Caco-2 (cell line): Measurements from ENCODE around the gene ERGIC1. TPM values are rescaled to one million over a fixed set of nuclear protein-coding genes. Genes with fewer than 3 reads are reported as not detected.

Source experiments
- BruUV-seq: library from RNA; stranded (reverse); fragments of 400-500 nt; replicated peaks from 2 replicates; lab custom pipeline; 2021; lab: Mats Ljungman, UMichigan
- CTCF ChIA-PET: fragments of 300-600 bp; sonication (Branson Sonifier 250); formaldehyde crosslinking; loops from one replicate; lab custom pipeline; 2022; ENCODE audit warnings: antibody characterized with exemption; lab: Charles Lee
- POLR2A ChIA-PET: fragments of 300-600 bp; sonication (Branson Sonifier 250); formaldehyde crosslinking; loops from one replicate; lab custom pipeline; 2022; ENCODE audit warnings: antibody characterized with exemption; lab: Charles Lee
- DNase-seq, 2 experiments: peaks; one replicate each; pipeline versions ENCODE4 v3.0.0 to v3.0.0-alpha.2; 2020 to 2022
- H3K27me3 ChIP-seq: replicated peaks from 2 replicates; pipeline ENCODE4 v1.6.0; 2011; ENCODE audit warnings: low read length; ENCODE audit not compliant: control insufficient read depth, insufficient read depth
- H3K36me3 ChIP-seq: 2 replicates; pipeline ENCODE4 v1.5.1; 2011; ENCODE audit warnings: low read length; ENCODE audit not compliant: control insufficient read depth, insufficient read depth
- H3K4me1 ChIP-seq: fragments of 250-450 bp; sonication (Bioruptor Pico); 2 replicates; pipeline ENCODE4 v1.5.1; 2020; ENCODE audit warnings: mild to moderate bottlenecking
- H3K4me3 ChIP-seq: 2 replicates; pipeline ENCODE4 v1.5.1; 2011; ENCODE audit warnings: low read depth, mild to moderate bottlenecking, control low read depth, low read length
- H3K9me3 ChIP-seq: fragments of 250-450 bp; sonication (Bioruptor Pico); 2 replicates; pipeline ENCODE4 v1.5.1; 2020; ENCODE audit warnings: mild to moderate bottlenecking, moderate library complexity
- H3K27ac Mint-ChIP-seq: one replicate; pipeline ENCODE4 v1.8.0; 2022; ENCODE audit warnings: mixed read lengths; ENCODE audit not compliant: unreplicated experiment
- H3K27me3 Mint-ChIP-seq: one replicate; pipeline ENCODE4 v1.8.0; 2022; ENCODE audit warnings: mixed read lengths; ENCODE audit not compliant: insufficient read depth, unreplicated experiment
- H3K36me3 Mint-ChIP-seq: one replicate; pipeline ENCODE4 v1.8.0; 2022; ENCODE audit warnings: mild to moderate bottlenecking, mixed read lengths; ENCODE audit not compliant: insufficient read depth, unreplicated experiment
- H3K4me1 Mint-ChIP-seq: one replicate; pipeline ENCODE4 v1.8.0; 2022; ENCODE audit warnings: low read depth, mixed read lengths; ENCODE audit not compliant: unreplicated experiment
- H3K4me3 Mint-ChIP-seq: one replicate; pipeline ENCODE4 v1.8.0; 2022; ENCODE audit warnings: mild to moderate bottlenecking, moderate library complexity, mixed read lengths; ENCODE audit not compliant: unreplicated experiment
- H3K9me3 Mint-ChIP-seq: one replicate; pipeline ENCODE4 v1.8.0; 2022; ENCODE audit warnings: mixed read lengths; ENCODE audit not compliant: unreplicated experiment
- intact Hi-C: fragments of 100-400 bp; cut with micrococcal nuclease; formaldehyde crosslinking; loops from one replicate; pipeline ENCODE4 v1.10.0; 2022; ENCODE audit not compliant: unreplicated experiment
- total RNA-seq: library from RNA; stranded (reverse); gene quantifications from 2 replicates; pipeline ENCODE4 v1.2.3, GENCODE V29; 2022
- TF ChIP-seq, protein P1 (sequence below), 2 experiments: fragments of 200-600 bp in 1 of 2; IDR thresholded peaks; 1 replicate in 1 of 2; 2 replicates in 1 of 2; pipeline versions ENCODE4 v1.5.1 to v1.8.0; 2011 to 2022; ENCODE audit warnings: antibody characterized with exemption in 1 of 2, control low read depth in 1 of 2, inconsistent platforms in 1 of 2, low read depth in 1 of 2, low read length in 1 of 2, mild to moderate bottlenecking in 1 of 2, moderate library complexity in 1 of 2; ENCODE audit not compliant: insufficient read depth in 1 of 2, severe bottlenecking in 1 of 2, unreplicated experiment in 1 of 2

Gene ERGIC1
- total RNA-seq, 1 experiment from 2014 or later: 161 TPM

DNA sequence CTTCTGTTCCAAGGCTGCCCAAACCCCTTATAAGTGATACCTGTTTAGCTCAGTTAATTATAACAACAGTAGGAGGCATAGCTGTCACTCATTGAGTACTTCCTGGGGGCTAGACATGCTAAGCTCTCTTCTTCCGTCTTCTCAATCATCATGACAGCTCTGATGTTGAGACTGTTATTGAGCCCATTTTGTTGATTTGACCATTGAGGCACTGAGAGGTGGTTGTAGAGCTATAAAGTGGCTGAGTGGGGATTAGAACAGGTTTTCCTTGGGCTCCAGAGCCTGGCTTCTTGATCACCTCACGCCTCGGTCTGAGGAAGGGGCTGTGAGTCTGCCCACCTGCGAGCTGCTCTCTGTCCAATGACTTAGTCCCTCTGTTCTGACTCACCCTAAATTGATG lies 99.2 kb downstream of the ERGIC1 start:
- BruUV-seq: no TSS peak
- no peaks in the 10 kb centered on the region; the same call in none of the 2 replicates for H3K36me3 ChIP-seq
- no peaks in the 10 kb centered on the region for H3K27me3 ChIP-seq
- intact Hi-C loops: no loop called here
- Mint-ChIP-seq H3K36me3 (peaks cover 51% of the 10 kb centered on the region), H3K27me3 (no peaks in the 10 kb centered on the region), H3K4me3 (no peak overlapping the region), H3K27ac (no peak overlapping the region), H3K9me3 (no peaks in the 10 kb centered on the region), H3K4me1 (no peaks in the 10 kb centered on the region)
- H3K4me3 ChIP-seq: no peak overlapping the region
- TF ChIP-seq, protein P1, sequence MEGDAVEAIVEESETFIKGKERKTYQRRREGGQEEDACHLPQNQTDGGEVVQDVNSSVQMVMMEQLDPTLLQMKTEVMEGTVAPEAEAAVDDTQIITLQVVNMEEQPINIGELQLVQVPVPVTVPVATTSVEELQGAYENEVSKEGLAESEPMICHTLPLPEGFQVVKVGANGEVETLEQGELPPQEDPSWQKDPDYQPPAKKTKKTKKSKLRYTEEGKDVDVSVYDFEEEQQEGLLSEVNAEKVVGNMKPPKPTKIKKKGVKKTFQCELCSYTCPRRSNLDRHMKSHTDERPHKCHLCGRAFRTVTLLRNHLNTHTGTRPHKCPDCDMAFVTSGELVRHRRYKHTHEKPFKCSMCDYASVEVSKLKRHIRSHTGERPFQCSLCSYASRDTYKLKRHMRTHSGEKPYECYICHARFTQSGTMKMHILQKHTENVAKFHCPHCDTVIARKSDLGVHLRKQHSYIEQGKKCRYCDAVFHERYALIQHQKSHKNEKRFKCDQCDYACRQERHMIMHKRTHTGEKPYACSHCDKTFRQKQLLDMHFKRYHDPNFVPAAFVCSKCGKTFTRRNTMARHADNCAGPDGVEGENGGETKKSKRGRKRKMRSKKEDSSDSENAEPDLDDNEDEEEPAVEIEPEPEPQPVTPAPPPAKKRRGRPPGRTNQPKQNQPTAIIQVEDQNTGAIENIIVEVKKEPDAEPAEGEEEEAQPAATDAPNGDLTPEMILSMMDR (IDR thresholded peaks at IDR 0.05; ENCODE audit: insufficient read depth in 1 of 2, low read depth in 1 of 2, low read length in 1 of 2, severe bottlenecking in 1 of 2, unreplicated experiment in 1 of 2): no peak
- ChIA-PET POLR2A (no interaction called here), CTCF (interaction anchor here (0.6 to 4.3 kb wide), 6 partner anchors 8 to 226 kb away, joined by 3 to 31 read pairs (median 5); no protein-coding TSS in a partner anchor)
- no peak for DNase-seq
- H3K9me3 ChIP-seq: no peaks in the 10 kb centered on the region
- no peaks in the 10 kb centered on the region for H3K4me1 ChIP-seq

DNA sequence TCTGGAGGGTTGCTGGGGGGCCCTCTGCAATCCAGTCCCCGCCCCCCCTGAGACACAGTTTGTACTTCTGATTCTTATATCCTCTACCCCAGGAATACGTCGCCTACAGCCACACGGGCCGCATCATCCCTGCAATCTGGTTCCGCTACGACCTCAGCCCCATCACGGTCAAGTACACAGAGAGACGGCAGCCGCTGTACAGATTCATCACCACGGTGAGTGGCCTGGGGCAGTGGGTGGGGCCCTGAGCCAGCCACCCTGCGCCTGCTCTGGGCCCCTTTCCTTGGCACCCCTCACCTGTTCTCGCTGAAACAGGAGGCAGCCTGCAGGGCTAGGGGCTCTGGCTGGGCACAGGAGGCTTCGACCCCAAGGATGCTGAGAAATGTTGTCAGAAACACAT lies 101.0 kb downstream of the ERGIC1 start:
- Mint-ChIP-seq H3K9me3 (no peaks in the 10 kb centered on the region), H3K27me3 (no peaks in the 10 kb centered on the region), H3K4me3 (no peak overlapping the region), H3K4me1 (no peaks in the 10 kb centered on the region), H3K27ac (no peak overlapping the region), H3K36me3 (peaks cover 63% of the 10 kb centered on the region)
- ChIA-PET CTCF (interaction anchor here (2.1 kb wide), 1 partner anchor 228 kb away, joined by 11 read pairs; no protein-coding TSS in a partner anchor), POLR2A (no interaction called here)
- Histone ChIP-seq H3K36me3 (no peaks in the 10 kb centered on the region; the same call in none of the 2 replicates), H3K4me3 (no peak overlapping the region), H3K9me3 (no peaks in the 10 kb centered on the region), H3K27me3 (no peaks in the 10 kb centered on the region), H3K4me1 (no peaks in the 10 kb centered on the region)
- intact Hi-C loops: no loop called here
- no peak for DNase-seq
- TF ChIP-seq, protein P1 (IDR thresholded peaks at IDR 0.05; ENCODE audit: insufficient read depth in 1 of 2, low read depth in 1 of 2, low read length in 1 of 2, severe bottlenecking in 1 of 2, unreplicated experiment in 1 of 2): no peak
- BruUV-seq: no TSS peak

DNA sequence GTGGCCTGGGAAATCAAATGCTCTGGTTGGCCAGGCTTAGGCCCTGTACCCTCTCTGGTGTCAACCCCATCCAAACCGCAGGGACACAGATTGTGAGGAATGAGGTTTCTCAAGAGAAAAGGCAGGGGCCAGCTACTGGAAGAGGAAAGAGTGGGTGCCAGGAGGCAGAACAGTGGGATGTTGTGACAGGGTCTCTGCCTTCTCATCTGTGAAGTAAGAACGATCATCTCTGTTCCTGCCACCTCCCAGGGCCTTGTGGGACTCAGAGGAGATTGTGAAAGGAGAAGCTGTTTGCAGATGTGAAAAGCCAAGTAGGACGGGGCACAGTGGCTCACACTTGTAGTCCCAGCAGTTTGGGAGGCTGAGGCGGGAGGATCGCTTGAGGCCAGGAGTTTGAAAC lies 102.3 kb downstream of the ERGIC1 start:
- Mint-ChIP-seq H3K4me3 (no peak overlapping the region), H3K4me1 (no peaks in the 10 kb centered on the region), H3K27ac (no peak overlapping the region), H3K27me3 (no peaks in the 10 kb centered on the region), H3K36me3 (peaks cover 63% of the 10 kb centered on the region), H3K9me3 (no peaks in the 10 kb centered on the region)
- H3K27me3 ChIP-seq: no peaks in the 10 kb centered on the region
- TF ChIP-seq, protein P1 (IDR thresholded peaks at IDR 0.05; ENCODE audit: insufficient read depth in 1 of 2, low read depth in 1 of 2, low read length in 1 of 2, severe bottlenecking in 1 of 2, unreplicated experiment in 1 of 2): no peak
- intact Hi-C loops: no loop called here
- H3K4me3 ChIP-seq: no peak overlapping the region
- no peaks in the 10 kb centered on the region for H3K4me1 ChIP-seq
- POLR2A ChIA-PET: no interaction called here
- no peaks in the 10 kb centered on the region; the same call in none of the 2 replicates for H3K36me3 ChIP-seq
- no TSS peak for BruUV-seq
- no peaks in the 10 kb centered on the region for H3K9me3 ChIP-seq
- DNase-seq: no peak
- CTCF ChIA-PET: interaction anchor here (0.8 kb wide), 1 partner anchor 221 kb away, joined by 3 read pairs; no protein-coding TSS in a partner anchor
